K562 (cell line): Measurements from ENCODE around the gene EIF5.
A peak's percentile ranks its signal among the peaks of the same experiment; 100 is the strongest.

Experiments used
- EHMT2 ChIP-seq: fragments of 450-650 bp; IDR thresholded peaks from 2 replicates; pipeline ENCODE4 v1.6.1; 2018; ENCODE audit warnings: antibody characterized with exemption
- ETS2 ChIP-seq: IDR thresholded peaks from 2 replicates; pipeline ENCODE4 v1.6.1; 2016; ENCODE audit warnings: borderline replicate concordance, missing genetic modification characterization, mild to moderate bottlenecking, moderate library complexity, missing compliant biosample characterization; ENCODE audit not compliant: poor library complexity, severe bottlenecking
- KDM1A ChIP-seq, 2 experiments: fragments of 450-650 bp; IDR thresholded peaks; 2 replicates each; pipeline ENCODE4 v1.6.1; 2016; ENCODE audit warnings: mild to moderate bottlenecking in 2 of 2
- MAX ChIP-seq: sonication (generic); formaldehyde crosslinking; IDR thresholded peaks from 2 replicates; pipeline ENCODE4 v1.9.0; 2022; ENCODE audit warnings: mild to moderate bottlenecking, missing genetic modification reagents
- NFYB ChIP-seq: IDR thresholded peaks from 2 replicates; pipeline ENCODE4 v1.6.1; 2011; ENCODE audit warnings: mild to moderate bottlenecking, moderate library complexity; ENCODE audit not compliant: insufficient read length; ENCODE audit errors: extremely low read depth
- NR3C1 ChIP-seq: sonication (generic); formaldehyde crosslinking; IDR thresholded peaks from 2 replicates; pipeline ENCODE4 v1.8.1; 2022; ENCODE audit warnings: missing genetic modification reagents
- PHF8 ChIP-seq: fragments of 200-600 bp; sonication (generic); IDR thresholded peaks from 2 replicates; pipeline ENCODE4 v1.6.1; 2012; ENCODE audit warnings: mixed run types, mild to moderate bottlenecking, inconsistent platforms, low read length, moderate library complexity, borderline replicate concordance
- SRF ChIP-seq, 2 experiments: fragments of 250-450, 450-650 bp in 1 of 2; sonication (Bioruptor Pico) in 1 of 2; sonication (generic) in 1 of 2; formaldehyde crosslinking; IDR thresholded peaks; 2 replicates each; pipeline versions ENCODE4 v1.5.0 to v1.5.1; 2020 to 2022; ENCODE audit warnings: mild to moderate bottlenecking in 1 of 2, missing genetic modification reagents in 1 of 2
- TOE1 ChIP-seq, 2 experiments: fragments of 450-650 bp in 1 of 2; sonication (generic) in 1 of 2; formaldehyde crosslinking in 1 of 2; IDR thresholded peaks; 2 replicates each; pipeline versions ENCODE4 v1.7.1 to v1.8.0; 2016 to 2022; ENCODE audit warnings: borderline replicate concordance in 2 of 2, mild to moderate bottlenecking in 2 of 2, antibody characterized with exemption in 1 of 2, inconsistent platforms in 1 of 2, low read depth in 1 of 2, missing genetic modification reagents in 1 of 2, moderate library complexity in 1 of 2
- ZFPM2 ChIP-seq: fragments of 250-450 bp; sonication (Bioruptor Pico); IDR thresholded peaks from 2 replicates; pipeline ENCODE4 v1.5.1; 2022; ENCODE audit warnings: mild to moderate bottlenecking
- ZNF24 ChIP-seq: fragments of 450-650 bp; IDR thresholded peaks from 2 replicates; pipeline ENCODE4 v1.6.1; 2016
- TF ChIP-seq, protein P1 (sequence below), 3 experiments: IDR thresholded peaks in 2 of 3; conservative IDR thresholded peaks in 1 of 3; 2 replicates each; pipeline ENCODE4 v1.5.1; 2011 to 2012; ENCODE audit warnings: low read length in 3 of 3, mild to moderate bottlenecking in 3 of 3, control low read depth in 2 of 3, improper control_type of control experiment in 1 of 3, inconsistent platforms in 1 of 3, low read depth in 1 of 3, mixed read lengths in 1 of 3, moderate library complexity in 1 of 3; ENCODE audit not compliant: insufficient read depth in 2 of 3
- TF ChIP-seq, protein P2 (sequence below): sonication (generic); formaldehyde crosslinking; IDR thresholded peaks from 2 replicates; pipeline ENCODE4 v1.8.1; 2023; ENCODE audit warnings: mild to moderate bottlenecking, missing genetic modification reagents, moderate library complexity

GRCh38 chr14:103378038-103378854 is 44.2 kb downstream of the EIF5 start:
- TF ChIP-seq TOE1 (IDR thresholded peaks at IDR 0.05; ENCODE audit: borderline replicate concordance) = no peak
- TF ChIP-seq TOE1 (CRISPR knock-in tag; IDR thresholded peaks at IDR 0.05; ENCODE audit: borderline replicate concordance, low read depth) = no peak
- peak; percentile 32; the same call in 1 of the 2 replicates for TF ChIP-seq EHMT2
- TF ChIP-seq, protein P1, sequence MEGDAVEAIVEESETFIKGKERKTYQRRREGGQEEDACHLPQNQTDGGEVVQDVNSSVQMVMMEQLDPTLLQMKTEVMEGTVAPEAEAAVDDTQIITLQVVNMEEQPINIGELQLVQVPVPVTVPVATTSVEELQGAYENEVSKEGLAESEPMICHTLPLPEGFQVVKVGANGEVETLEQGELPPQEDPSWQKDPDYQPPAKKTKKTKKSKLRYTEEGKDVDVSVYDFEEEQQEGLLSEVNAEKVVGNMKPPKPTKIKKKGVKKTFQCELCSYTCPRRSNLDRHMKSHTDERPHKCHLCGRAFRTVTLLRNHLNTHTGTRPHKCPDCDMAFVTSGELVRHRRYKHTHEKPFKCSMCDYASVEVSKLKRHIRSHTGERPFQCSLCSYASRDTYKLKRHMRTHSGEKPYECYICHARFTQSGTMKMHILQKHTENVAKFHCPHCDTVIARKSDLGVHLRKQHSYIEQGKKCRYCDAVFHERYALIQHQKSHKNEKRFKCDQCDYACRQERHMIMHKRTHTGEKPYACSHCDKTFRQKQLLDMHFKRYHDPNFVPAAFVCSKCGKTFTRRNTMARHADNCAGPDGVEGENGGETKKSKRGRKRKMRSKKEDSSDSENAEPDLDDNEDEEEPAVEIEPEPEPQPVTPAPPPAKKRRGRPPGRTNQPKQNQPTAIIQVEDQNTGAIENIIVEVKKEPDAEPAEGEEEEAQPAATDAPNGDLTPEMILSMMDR (IDR thresholded peaks at IDR 0.05 in 2 of 3, conservative IDR thresholded peaks at IDR 0.05 in 1 of 3; ENCODE audit: insufficient read depth in 2 of 3, low read depth in 1 of 3, low read length in 3 of 3) = no peak
- TF ChIP-seq PHF8 = peak; percentile 27; the same call in 1 of the 2 replicates
- no peak for TF ChIP-seq NFYB
- no peak for TF ChIP-seq MAX
- peak; percentile 71; the same call in 1 of the 2 replicates for TF ChIP-seq ZNF24
- peak; percentile 88 to 91 for TF ChIP-seq KDM1A (IDR thresholded peaks at IDR 0.05)
- no peak for TF ChIP-seq NR3C1
- no peak for TF ChIP-seq ETS2
- TF ChIP-seq, protein P2, sequence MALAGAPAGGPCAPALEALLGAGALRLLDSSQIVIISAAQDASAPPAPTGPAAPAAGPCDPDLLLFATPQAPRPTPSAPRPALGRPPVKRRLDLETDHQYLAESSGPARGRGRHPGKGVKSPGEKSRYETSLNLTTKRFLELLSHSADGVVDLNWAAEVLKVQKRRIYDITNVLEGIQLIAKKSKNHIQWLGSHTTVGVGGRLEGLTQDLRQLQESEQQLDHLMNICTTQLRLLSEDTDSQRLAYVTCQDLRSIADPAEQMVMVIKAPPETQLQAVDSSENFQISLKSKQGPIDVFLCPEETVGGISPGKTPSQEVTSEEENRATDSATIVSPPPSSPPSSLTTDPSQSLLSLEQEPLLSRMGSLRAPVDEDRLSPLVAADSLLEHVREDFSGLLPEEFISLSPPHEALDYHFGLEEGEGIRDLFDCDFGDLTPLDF (CRISPR knock-in tag) = no peak
- TF ChIP-seq ZFPM2 (CRISPR knock-in tag) = no peak
- peak in 1 of 2 experiments; percentile 88; a peak in 2 of 4 replicates for TF ChIP-seq SRF (CRISPR knock-in tag; IDR thresholded peaks at IDR 0.05)
